Upper lobe of left lung (tissue), 4 donors: Measurements from ENCODE around the gene PCSK2.

ENCODE experiments used
- POLR2A ChIP-seq, 4 donors: fragments of 450-650 bp; IDR thresholded peaks; one replicate each; pipeline ENCODE4 v1.5.1; 2016 to 2017; ENCODE audit warnings: antibody characterized with exemption in 4 of 4, mild to moderate bottlenecking in 2 of 4
- TF ChIP-seq, protein P1 (sequence below), 6 experiments: fragments of 450-650 bp in 4 of 6; fragments of 200-600 bp in 2 of 6; sonication (generic) in 2 of 6; IDR thresholded peaks; one replicate each; pipeline ENCODE4 v1.5.1; 2016 to 2019; ENCODE audit warnings: antibody characterized with exemption in 6 of 6

DNA sequence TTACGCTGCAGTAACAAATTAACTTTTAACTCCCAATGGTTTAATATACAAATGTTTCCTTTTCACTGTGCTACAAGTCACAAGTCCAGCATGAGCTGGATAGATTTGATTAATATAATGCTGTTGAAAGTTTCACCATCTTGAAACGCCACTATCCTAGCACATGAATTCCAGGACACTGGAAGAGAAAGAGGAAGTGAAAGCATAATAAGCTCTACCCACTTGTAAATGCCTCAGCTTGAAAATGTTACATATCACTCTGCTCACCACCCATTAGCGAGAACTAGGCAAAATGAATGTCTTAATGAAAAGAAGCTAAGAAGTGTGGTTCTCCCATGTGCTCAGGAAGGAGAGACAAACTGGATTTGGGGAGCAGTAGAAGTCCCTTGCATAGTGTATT lies 46.9 kb downstream of the PCSK2 start:
- no peak for TF ChIP-seq POLR2A (IDR thresholded peaks at IDR 0.05)
- TF ChIP-seq, protein P1, sequence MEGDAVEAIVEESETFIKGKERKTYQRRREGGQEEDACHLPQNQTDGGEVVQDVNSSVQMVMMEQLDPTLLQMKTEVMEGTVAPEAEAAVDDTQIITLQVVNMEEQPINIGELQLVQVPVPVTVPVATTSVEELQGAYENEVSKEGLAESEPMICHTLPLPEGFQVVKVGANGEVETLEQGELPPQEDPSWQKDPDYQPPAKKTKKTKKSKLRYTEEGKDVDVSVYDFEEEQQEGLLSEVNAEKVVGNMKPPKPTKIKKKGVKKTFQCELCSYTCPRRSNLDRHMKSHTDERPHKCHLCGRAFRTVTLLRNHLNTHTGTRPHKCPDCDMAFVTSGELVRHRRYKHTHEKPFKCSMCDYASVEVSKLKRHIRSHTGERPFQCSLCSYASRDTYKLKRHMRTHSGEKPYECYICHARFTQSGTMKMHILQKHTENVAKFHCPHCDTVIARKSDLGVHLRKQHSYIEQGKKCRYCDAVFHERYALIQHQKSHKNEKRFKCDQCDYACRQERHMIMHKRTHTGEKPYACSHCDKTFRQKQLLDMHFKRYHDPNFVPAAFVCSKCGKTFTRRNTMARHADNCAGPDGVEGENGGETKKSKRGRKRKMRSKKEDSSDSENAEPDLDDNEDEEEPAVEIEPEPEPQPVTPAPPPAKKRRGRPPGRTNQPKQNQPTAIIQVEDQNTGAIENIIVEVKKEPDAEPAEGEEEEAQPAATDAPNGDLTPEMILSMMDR (IDR thresholded peaks at IDR 0.05): no peak
